22Rv1 (cell line): ENCODE data around the gene DCK.

Experiments
- CTCF ChIP-seq: fragments of 450-650 bp; IDR thresholded peaks from 2 replicates; pipeline ENCODE4 v1.5.1; 2017; ENCODE audit warnings: mild to moderate bottlenecking
- ZFX ChIP-seq: fragments of 450-650 bp; IDR thresholded peaks from 2 replicates; pipeline ENCODE4 v1.6.1; 2017; ENCODE audit warnings: antibody characterized with exemption, borderline replicate concordance

- no peak for TF ChIP-seq CTCF
- no peak for TF ChIP-seq ZFX
Measured at GRCh38 chr4:70980196-70980595, 13.3 kb upstream of the DCK start.
